A549 (cell line): ENCODE results near the gene HS3ST4. TPM values are rescaled to one million over a fixed set of nuclear protein-coding genes. Genes with fewer than 3 reads are reported as not detected.

Experiments used
- ATAC-seq, 2 experiments: fragments of 200-7000 bp in 1 of 2; fragments of >200 bp in 1 of 2; cut with Nextera tagmentation in 1 of 2; cut with Tn5 transposase in 1 of 2; 3 replicates each; pipeline versions ENCODE4 v1.8.0 to v1.9.1; 2018 to 2020; ENCODE audit warnings: mild to moderate bottlenecking in 1 of 2, moderate library complexity in 1 of 2
- CTCF ChIA-PET: fragments of 300-600 bp; sonication (Branson Sonifier 250); formaldehyde crosslinking; extraction: SDS; loops from one replicate; lab custom pipeline; 2021; ENCODE audit warnings: antibody characterized with exemption, inconsistent platforms; lab: Yijun Ruan, JAX
- POLR2A ChIA-PET: fragments of 350-600 bp; formaldehyde crosslinking; extraction: SDS; loops from one replicate; lab custom pipeline; 2021; ENCODE audit warnings: antibody characterized with exemption, inconsistent platforms; lab: Yijun Ruan, JAX
- DNase-seq, 2 experiments: peaks; one replicate each; pipeline versions ENCODE4 v3.0.0 to v3.0.0-alpha.2; 2011 to 2016; ENCODE audit warnings: low read depth in 1 of 2, low spot score in 1 of 2
- FAIRE-seq: peaks from 2 replicates; lab custom pipeline; 2011; peaks lifted over from hg19 to GRCh38; lab: Jason Lieb, UNC
- H3K27ac ChIP-seq, 2 experiments: fragments of >200 bp; sonication (Bioruptor Twin); formaldehyde crosslinking; 3 replicates each; pipeline ENCODE4 v1.5.1; 2016 to 2017
- H3K4me1 ChIP-seq: fragments of >200 bp; sonication (Bioruptor Twin); formaldehyde crosslinking; 3 replicates; pipeline ENCODE4 v1.6.1; 2016
- H3K4me2 ChIP-seq: fragments of >200 bp; sonication (Bioruptor Twin); formaldehyde crosslinking; 3 replicates; pipeline ENCODE4 v1.6.1; 2016
- H3K4me3 ChIP-seq: fragments of >200 bp; sonication (Bioruptor Twin); formaldehyde crosslinking; 3 replicates; pipeline ENCODE4 v1.5.1; 2016
- H3K9me3 ChIP-seq: fragments of >200 bp; sonication (Bioruptor Twin); formaldehyde crosslinking; 3 replicates; pipeline ENCODE4 v1.6.1; 2016
- ATOH8 ChIP-seq: fragments of 250-450 bp; sonication (Bioruptor Pico); IDR thresholded peaks from 2 replicates; pipeline ENCODE4 v1.5.0; 2020; ENCODE audit warnings: low read depth, mild to moderate bottlenecking, moderate library complexity
- BHLHE40 ChIP-seq: IDR thresholded peaks from 2 replicates; pipeline ENCODE4 v1.6.1; 2012; ENCODE audit warnings: low read depth, low read length, inconsistent platforms
- CBX2 ChIP-seq: fragments of 200-600 bp; sonication (generic); IDR thresholded peaks from 2 replicates; pipeline ENCODE4 v1.6.1; 2016; ENCODE audit warnings: low read depth, mild to moderate bottlenecking, borderline replicate concordance
- CBX8 ChIP-seq: fragments of 200-600 bp; sonication (generic); IDR thresholded peaks from 2 replicates; pipeline ENCODE4 v1.6.1; 2016
- CEBPB ChIP-seq, 2 experiments: fragments of >200 bp in 1 of 2; sonication (Bioruptor Twin) in 1 of 2; formaldehyde crosslinking in 1 of 2; IDR thresholded peaks; 2 replicates each; pipeline ENCODE4 v1.6.1; 2012 to 2016
- CHD2 ChIP-seq: fragments of 150-350 bp; IDR thresholded peaks from 2 replicates; pipeline ENCODE4 v1.6.1; 2014; ENCODE audit warnings: low read length; ENCODE audit not compliant: partially characterized antibody
- ESRRA ChIP-seq: fragments of 150-350 bp; IDR thresholded peaks from 2 replicates; pipeline ENCODE4 v1.6.1; 2014; ENCODE audit warnings: mild to moderate bottlenecking, low read length, borderline replicate concordance
- GATA3 ChIP-seq: IDR thresholded peaks from 2 replicates; pipeline ENCODE4 v1.6.1; 2012; ENCODE audit warnings: borderline replicate concordance
- HDAC2 ChIP-seq: fragments of 200-600 bp; sonication (generic); IDR thresholded peaks from 2 replicates; pipeline ENCODE4 v1.6.1; 2016
- HOXB13 ChIP-seq: fragments of 250-450 bp; sonication (Bioruptor Pico); IDR thresholded peaks from 2 replicates; pipeline ENCODE4 v1.5.0; 2020; ENCODE audit warnings: low read depth, mild to moderate bottlenecking, moderate library complexity
- HOXB5 ChIP-seq: fragments of 250-450 bp; sonication (Bioruptor Pico); IDR thresholded peaks from 2 replicates; pipeline ENCODE4 v1.5.0; 2020; ENCODE audit warnings: mild to moderate bottlenecking, moderate library complexity
- KDM1A ChIP-seq: fragments of 200-600 bp; sonication (generic); IDR thresholded peaks from 2 replicates; pipeline ENCODE4 v1.6.1; 2016; ENCODE audit warnings: low read depth, mild to moderate bottlenecking
- MYC ChIP-seq: IDR thresholded peaks from 2 replicates; pipeline ENCODE4 v1.6.1; 2012; ENCODE audit warnings: mild to moderate bottlenecking, inconsistent platforms, low read length, improper control_type of control experiment, borderline replicate concordance
- NFE2L2 ChIP-seq: fragments of 150-350 bp; conservative IDR thresholded peaks from 2 replicates; pipeline ENCODE4 v1.6.1; 2014; ENCODE audit warnings: low read length
- PBX3 ChIP-seq: IDR thresholded peaks from 2 replicates; pipeline ENCODE4 v1.6.1; 2012
- POLR2A ChIP-seq: IDR thresholded peaks from 2 replicates; pipeline ENCODE4 v1.6.1; 2012; ENCODE audit warnings: mild to moderate bottlenecking, low read length
- POLR2AphosphoS2 ChIP-seq: conservative IDR thresholded peaks from 2 replicates; pipeline ENCODE4 v1.6.1; 2012; ENCODE audit warnings: low read length, improper control_type of control experiment, inconsistent platforms
- RARB ChIP-seq: fragments of 250-450 bp; sonication (Bioruptor Pico); IDR thresholded peaks from 2 replicates; pipeline ENCODE4 v1.8.0; 2021; ENCODE audit warnings: mild to moderate bottlenecking, moderate library complexity
- RNF2 ChIP-seq: fragments of 200-600 bp; sonication (generic); IDR thresholded peaks from 2 replicates; pipeline ENCODE4 v1.6.1; 2016; ENCODE audit warnings: low read depth, mild to moderate bottlenecking, antibody characterized with exemption, moderate library complexity, borderline replicate concordance
- USF2 ChIP-seq: fragments of 450-650 bp; IDR thresholded peaks from 2 replicates; pipeline ENCODE4 v1.6.1; 2014; ENCODE audit warnings: antibody characterized with exemption
- ZC3H11A ChIP-seq: fragments of 450-650 bp; IDR thresholded peaks from 2 replicates; pipeline ENCODE4 v1.6.1; 2014; ENCODE audit warnings: antibody characterized with exemption, mild to moderate bottlenecking
- ZNF302 ChIP-seq: fragments of 250-450 bp; sonication (Bioruptor Pico); IDR thresholded peaks from 2 replicates; pipeline ENCODE4 v1.9.0; 2021; ENCODE audit warnings: inconsistent platforms, mild to moderate bottlenecking, moderate library complexity
- ZSCAN20 ChIP-seq: fragments of 250-450 bp; sonication (Bioruptor Pico); IDR thresholded peaks from 2 replicates; pipeline ENCODE4 v1.8.0; 2022; ENCODE audit warnings: mild to moderate bottlenecking, moderate library complexity
- WGBS: methylation state at CpG from one replicate; pipeline ENCODE4 v1.1.6; 2017; ENCODE audit errors: missing lambda C conversion rate; 5-methylcytosine and 5-hydroxymethylcytosine counted together
- polyA plus RNA-seq, 4 experiments: library from polyadenylated mRNA; depleted of rRNA in 3 of 4; stranded (reverse); fragments of >200 nt; fragmentation: RNase III in 1 of 4; extraction: RNeasy Plus Mini Kit Qiagen cat#74134 plus additional on column Dnase treatment in 1 of 4; gene quantifications; 2 replicates in 3 of 4; 3 replicates in 1 of 4; pipeline ENCODE4 v1.2.3, GENCODE V29; 2011 to 2017
- TF ChIP-seq, protein P1 (sequence below): fragments of 250-450 bp; sonication (Bioruptor Pico); IDR thresholded peaks from 2 replicates; pipeline ENCODE4 v1.5.0; 2021; ENCODE audit warnings: mild to moderate bottlenecking, moderate library complexity, borderline replicate concordance
- TF ChIP-seq, protein P2 (sequence below): fragments of 150-350 bp; IDR thresholded peaks from 2 replicates; pipeline ENCODE4 v1.6.1; 2014; ENCODE audit warnings: low read depth, mild to moderate bottlenecking, low read length
- TF ChIP-seq, protein P3 (sequence below): IDR thresholded peaks from 2 replicates; pipeline ENCODE4 v1.6.1; 2012; ENCODE audit warnings: low read depth, borderline replicate concordance

HS3ST4 gene
- polyA plus RNA-seq, 2 of the 4 experiments (the other 2 are of a cell fraction) = not detected

DNA sequence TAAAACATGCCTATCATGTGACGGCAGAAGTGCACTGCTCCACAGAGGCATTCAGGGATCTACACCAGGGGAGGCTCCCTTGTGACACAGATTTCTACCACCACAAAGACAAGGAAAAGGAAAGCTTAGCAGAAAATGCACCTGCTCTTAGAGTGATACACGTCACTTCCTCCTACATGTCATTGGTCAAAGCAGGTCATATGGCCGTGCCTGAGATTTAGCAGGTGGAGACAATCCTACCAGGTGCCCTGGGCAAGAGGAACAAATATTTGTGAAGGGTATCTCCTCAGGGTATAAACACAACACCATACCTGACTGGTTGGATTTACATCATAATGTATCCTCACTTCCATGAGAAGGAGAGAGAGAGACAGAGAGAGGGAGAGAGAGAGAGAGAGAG, 362.1 kb downstream of the HS3ST4 start (continued):
- TF ChIP-seq ESRRA = no peak
- TF ChIP-seq, all 56 proteins: peak for 0

DNA sequence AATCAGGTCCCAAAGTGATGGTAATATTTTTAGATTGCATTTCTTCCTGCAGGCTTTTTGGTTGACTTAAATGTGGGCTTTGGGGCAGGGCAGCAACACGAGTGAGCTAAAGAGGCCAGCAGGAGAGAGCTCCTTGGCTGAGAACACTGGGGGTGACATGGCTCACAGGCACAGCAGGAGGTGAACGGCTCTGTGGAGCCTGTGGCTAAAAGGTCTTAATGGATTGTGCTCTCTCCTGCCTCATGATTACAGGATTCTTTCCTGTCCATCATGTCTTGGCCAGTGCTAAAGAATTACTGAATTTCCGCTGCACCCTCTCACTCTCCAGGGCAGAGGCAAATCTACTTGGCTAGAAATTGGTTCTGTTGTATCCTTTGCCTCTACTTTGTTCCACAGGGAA, 366.6 kb downstream of the HS3ST4 start:
- no peak for TF ChIP-seq RARB (CRISPR knock-in tag)
- TF ChIP-seq, protein P1, sequence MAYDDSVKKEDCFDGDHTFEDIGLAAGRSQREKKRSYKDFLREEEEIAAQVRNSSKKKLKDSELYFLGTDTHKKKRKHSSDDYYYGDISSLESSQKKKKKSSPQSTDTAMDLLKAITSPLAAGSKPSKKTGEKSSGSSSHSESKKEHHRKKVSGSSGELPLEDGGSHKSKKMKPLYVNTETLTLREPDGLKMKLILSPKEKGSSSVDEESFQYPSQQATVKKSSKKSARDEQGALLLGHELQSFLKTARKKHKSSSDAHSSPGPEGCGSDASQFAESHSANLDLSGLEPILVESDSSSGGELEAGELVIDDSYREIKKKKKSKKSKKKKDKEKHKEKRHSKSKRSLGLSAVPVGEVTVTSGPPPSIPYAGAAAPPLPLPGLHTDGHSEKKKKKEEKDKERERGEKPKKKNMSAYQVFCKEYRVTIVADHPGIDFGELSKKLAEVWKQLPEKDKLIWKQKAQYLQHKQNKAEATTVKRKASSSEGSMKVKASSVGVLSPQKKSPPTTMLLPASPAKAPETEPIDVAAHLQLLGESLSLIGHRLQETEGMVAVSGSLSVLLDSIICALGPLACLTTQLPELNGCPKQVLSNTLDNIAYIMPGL = no peak
- no peak for TF ChIP-seq HOXB5 (CRISPR knock-in tag)
- TF ChIP-seq CBX8 = no peak
- no peak for TF ChIP-seq CHD2
- no peak for TF ChIP-seq CEBPB (IDR thresholded peaks at IDR 0.05)
- no peak for TF ChIP-seq HDAC2
- TF ChIP-seq GATA3 = no peak
- no peak for TF ChIP-seq CBX2
- TF ChIP-seq, protein P2, sequence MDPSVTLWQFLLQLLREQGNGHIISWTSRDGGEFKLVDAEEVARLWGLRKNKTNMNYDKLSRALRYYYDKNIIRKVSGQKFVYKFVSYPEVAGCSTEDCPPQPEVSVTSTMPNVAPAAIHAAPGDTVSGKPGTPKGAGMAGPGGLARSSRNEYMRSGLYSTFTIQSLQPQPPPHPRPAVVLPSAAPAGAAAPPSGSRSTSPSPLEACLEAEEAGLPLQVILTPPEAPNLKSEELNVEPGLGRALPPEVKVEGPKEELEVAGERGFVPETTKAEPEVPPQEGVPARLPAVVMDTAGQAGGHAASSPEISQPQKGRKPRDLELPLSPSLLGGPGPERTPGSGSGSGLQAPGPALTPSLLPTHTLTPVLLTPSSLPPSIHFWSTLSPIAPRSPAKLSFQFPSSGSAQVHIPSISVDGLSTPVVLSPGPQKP = no peak
- no peak for TF ChIP-seq NFE2L2
- TF ChIP-seq BHLHE40 = no peak
- no peak for TF ChIP-seq POLR2A
- no peak for TF ChIP-seq MYC
- TF ChIP-seq ESRRA = no peak
- no peak for TF ChIP-seq RNF2
- TF ChIP-seq ZNF302 = no peak
- no peak for TF ChIP-seq HOXB13
- TF ChIP-seq ATOH8 = no peak
- TF ChIP-seq ZC3H11A = no peak
- FAIRE-seq (no peak), DNase-seq (no peak), ATAC-seq (no peak)
- H3K27ac ChIP-seq = no peak overlapping the region
- CTCF ChIA-PET = no interaction called here
- POLR2A ChIA-PET = no interaction called here
- no peak overlapping the region for H3K4me3 ChIP-seq
- H3K4me2 ChIP-seq = no peak overlapping the region
- WGBS = 0% methylated on average over 3 of the region's 3 CpGs
- H3K4me1 ChIP-seq = no peaks in the 10 kb centered on the region
- no peaks in the 10 kb centered on the region for H3K9me3 ChIP-seq

DNA sequence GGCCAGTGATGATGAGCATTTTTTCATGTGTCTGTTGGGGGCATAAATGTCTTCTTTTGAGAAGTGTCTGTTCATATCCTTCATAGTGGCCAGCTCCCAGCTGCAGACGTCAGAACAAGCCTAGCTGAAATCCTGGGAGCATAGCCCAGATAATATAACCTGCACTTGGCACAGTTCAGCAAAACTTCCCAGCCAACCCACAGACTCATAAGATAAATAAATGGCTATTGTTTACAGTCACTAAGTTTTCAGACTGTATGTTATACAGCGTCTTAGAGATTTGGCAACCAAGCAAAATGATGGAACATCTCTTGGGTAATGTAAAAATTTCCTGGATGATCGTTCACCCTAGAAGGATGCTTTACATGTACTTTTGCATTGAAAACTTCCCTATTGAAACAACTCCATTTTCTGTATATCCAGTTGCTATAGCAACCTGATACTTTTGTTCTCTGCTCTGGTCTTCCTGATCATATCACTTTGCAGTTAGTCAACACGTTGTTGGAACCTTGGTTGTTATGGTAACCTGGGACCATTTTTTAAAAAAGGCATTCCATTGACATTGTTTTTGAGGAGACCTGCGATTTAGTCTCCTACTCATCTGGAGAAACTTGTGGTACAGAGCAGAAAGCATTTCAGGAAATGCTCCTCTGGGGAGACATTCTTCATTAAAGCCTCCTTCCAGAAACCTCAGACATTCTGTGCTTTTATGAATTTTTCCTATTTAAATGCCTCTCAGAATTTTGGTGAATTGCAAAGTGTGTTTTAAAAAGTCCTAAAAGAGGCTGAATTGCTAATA, 378.7 kb downstream of the HS3ST4 start:
- H3K4me2 ChIP-seq = no peak overlapping the region
- no peaks in the 10 kb centered on the region for H3K9me3 ChIP-seq
- ChIA-PET CTCF (interaction anchor here (0.9 kb wide), 1 partner anchor 10 kb away, joined by 3 read pairs; no protein-coding TSS in a partner anchor), POLR2A (no interaction called here)
- DNase-seq = no peak
- no peak overlapping the region for H3K27ac ChIP-seq
- WGBS = 8% methylated on average over 5 of the region's 5 CpGs
- H3K4me1 ChIP-seq = no peaks in the 10 kb centered on the region
- no peak overlapping the region for H3K4me3 ChIP-seq
- ATAC-seq = no peak
- FAIRE-seq = no peak
- TF ChIP-seq ZSCAN20 (CRISPR knock-in tag) (no peak), CBX8 (no peak), POLR2AphosphoS2 (no peak), PBX3 (no peak), ATOH8 (no peak), HOXB13 (no peak), KDM1A (no peak), BHLHE40 (no peak), USF2 (no peak)
- TF ChIP-seq, protein P1 = no peak
- TF ChIP-seq, protein P3, sequence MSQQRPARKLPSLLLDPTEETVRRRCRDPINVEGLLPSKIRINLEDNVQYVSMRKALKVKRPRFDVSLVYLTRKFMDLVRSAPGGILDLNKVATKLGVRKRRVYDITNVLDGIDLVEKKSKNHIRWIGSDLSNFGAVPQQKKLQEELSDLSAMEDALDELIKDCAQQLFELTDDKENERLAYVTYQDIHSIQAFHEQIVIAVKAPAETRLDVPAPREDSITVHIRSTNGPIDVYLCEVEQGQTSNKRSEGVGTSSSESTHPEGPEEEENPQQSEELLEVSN = no peak
